GM23338 (cell line): ENCODE measurements around the gene CYRIA. TPM values are rescaled to one million over a fixed set of nuclear protein-coding genes. Genes with fewer than 3 reads are reported as not detected.

Experiments used
- ATAC-seq: fragments of 200-7000 bp; cut with Tn5 transposase; 3 replicates; pipeline ENCODE4 v1.9.1; 2020
- DNase-seq: peaks from one replicate; pipeline ENCODE4 v3.0.0-alpha.2; 2015; ENCODE audit warnings: low spot score
- H2AFZ ChIP-seq: fragments of 200-600 bp; sonication (generic); 2 replicates; pipeline ENCODE4 v1.8.0; 2016; ENCODE audit warnings: antibody characterized with exemption, mild to moderate bottlenecking, moderate library complexity
- H3F3A ChIP-seq: fragments of 200-600 bp; sonication (generic); replicated peaks from 2 replicates; pipeline ENCODE4 v1.8.0; 2017; ENCODE audit warnings: antibody characterized with exemption, mixed run types, low read depth
- H3K27ac ChIP-seq: fragments of 200-600 bp; sonication (generic); 2 replicates; pipeline ENCODE4 v1.6.1; 2016; ENCODE audit warnings: low read depth
- H3K27me3 ChIP-seq: fragments of 200-600 bp; sonication (generic); 2 replicates; pipeline ENCODE4 v1.8.0; 2016; ENCODE audit warnings: mild to moderate bottlenecking, mixed run types, moderate library complexity; ENCODE audit not compliant: insufficient read depth
- H3K36me3 ChIP-seq: fragments of 200-600 bp; sonication (generic); 2 replicates; pipeline ENCODE4 v1.8.0; 2016; ENCODE audit warnings: mild to moderate bottlenecking; ENCODE audit not compliant: insufficient read depth
- H3K4me1 ChIP-seq: fragments of 200-600 bp; sonication (generic); 2 replicates; pipeline ENCODE4 v1.8.0; 2016; ENCODE audit warnings: mild to moderate bottlenecking, moderate library complexity; ENCODE audit not compliant: insufficient read depth
- H3K4me2 ChIP-seq: fragments of 200-600 bp; sonication (generic); 2 replicates; pipeline ENCODE4 v1.7.1; 2017; ENCODE audit warnings: mixed run types
- H3K4me3 ChIP-seq: fragments of 200-600 bp; sonication (generic); 2 replicates; pipeline ENCODE4 v1.6.1; 2016; ENCODE audit warnings: mixed run types
- H3K79me2 ChIP-seq: fragments of 200-600 bp; sonication (generic); replicated peaks from 2 replicates; pipeline ENCODE4 v1.8.0; 2017; ENCODE audit warnings: mild to moderate bottlenecking; ENCODE audit not compliant: insufficient read depth
- H3K9me2 ChIP-seq: fragments of 200-600 bp; sonication (generic); 2 replicates; pipeline ENCODE4 v1.8.0; 2017; ENCODE audit not compliant: insufficient read depth
- H4K20me1 ChIP-seq: fragments of 200-600 bp; sonication (generic); replicated peaks from 2 replicates; pipeline ENCODE4 v1.8.0; 2017; ENCODE audit warnings: mild to moderate bottlenecking; ENCODE audit not compliant: insufficient read depth
- H3K27ac Mint-ChIP-seq: 2 replicates; pipeline ENCODE4 v1.8.0; 2020; ENCODE audit warnings: inconsistent platforms, mild to moderate bottlenecking, moderate library complexity, mixed read lengths
- H3K27me3 Mint-ChIP-seq: 3 replicates; pipeline ENCODE4 v1.8.0; 2022; ENCODE audit warnings: low read depth, mild to moderate bottlenecking, moderate library complexity, mixed read lengths, inconsistent platforms; ENCODE audit not compliant: insufficient read depth, poor library complexity
- H3K36me3 Mint-ChIP-seq: 3 replicates; pipeline ENCODE4 v1.8.0; 2021; ENCODE audit warnings: low read depth, mild to moderate bottlenecking, inconsistent platforms, moderate library complexity, mixed read lengths
- H3K4me1 Mint-ChIP-seq: 3 replicates; pipeline ENCODE4 v1.8.0; 2020; ENCODE audit warnings: mild to moderate bottlenecking, inconsistent platforms, mixed read lengths
- H3K4me3 Mint-ChIP-seq: 3 replicates; pipeline ENCODE4 v1.8.0; 2021; ENCODE audit warnings: moderate library complexity, mild to moderate bottlenecking, inconsistent platforms, mixed read lengths
- H3K9me3 Mint-ChIP-seq: 3 replicates; pipeline ENCODE4 v1.8.0; 2020; ENCODE audit warnings: moderate library complexity, mild to moderate bottlenecking, inconsistent platforms, mixed read lengths
- CREB1 ChIP-seq: fragments of 250-450 bp; sonication (Bioruptor Pico); IDR thresholded peaks from 2 replicates; pipeline ENCODE4 v1.5.0; 2020; ENCODE audit warnings: low read depth, mild to moderate bottlenecking, moderate library complexity
- EZH2phosphoT487 ChIP-seq: fragments of 200-600 bp; sonication (generic); IDR thresholded peaks from one replicate; pipeline ENCODE4 v1.8.1; 2018; ENCODE audit warnings: antibody characterized with exemption; ENCODE audit not compliant: unreplicated experiment
- NANOG ChIP-seq: IDR thresholded peaks from 2 replicates; pipeline ENCODE4 v1.6.1; 2016; ENCODE audit warnings: antibody characterized with exemption, borderline replicate concordance
- POLR2AphosphoS5 ChIP-seq: IDR thresholded peaks from 2 replicates; pipeline ENCODE4 v1.6.1; 2016; ENCODE audit warnings: antibody characterized with exemption, low read depth
- ZNF331 ChIP-seq: fragments of 250-450 bp; sonication (Bioruptor Pico); IDR thresholded peaks from 2 replicates; pipeline ENCODE4 v1.5.0; 2020; ENCODE audit warnings: low read depth, mild to moderate bottlenecking, moderate library complexity
- polyA plus RNA-seq: library from polyadenylated mRNA; unstranded; fragments of >200 nt; fragmentation: Nextera tagmentation; extraction: Ambion mirVana; gene quantifications from 2 replicates; pipeline ENCODE4 v1.2.1, GENCODE V29; 2016
- total RNA-seq: library from RNA; depleted of rRNA; stranded (reverse); fragments of >200 nt; shearing (Covaris generic); gene quantifications from 2 replicates; pipeline ENCODE4 v1.2.3, GENCODE V29; 2014
- TF ChIP-seq, protein P1 (sequence below): IDR thresholded peaks from one replicate; pipeline ENCODE4 v1.6.1; 2018; ENCODE audit warnings: antibody characterized with exemption; ENCODE audit not compliant: unreplicated experiment
- TF ChIP-seq, protein P2 (sequence below): fragments of 250-450 bp; sonication (Bioruptor Pico); IDR thresholded peaks from 2 replicates; pipeline ENCODE4 v1.5.0; 2020; ENCODE audit warnings: mild to moderate bottlenecking, moderate library complexity

Gene CYRIA
- total and polyA plus RNA-seq, 2 experiments from 2014 or later: 3.0 to 5.3 TPM

DNA sequence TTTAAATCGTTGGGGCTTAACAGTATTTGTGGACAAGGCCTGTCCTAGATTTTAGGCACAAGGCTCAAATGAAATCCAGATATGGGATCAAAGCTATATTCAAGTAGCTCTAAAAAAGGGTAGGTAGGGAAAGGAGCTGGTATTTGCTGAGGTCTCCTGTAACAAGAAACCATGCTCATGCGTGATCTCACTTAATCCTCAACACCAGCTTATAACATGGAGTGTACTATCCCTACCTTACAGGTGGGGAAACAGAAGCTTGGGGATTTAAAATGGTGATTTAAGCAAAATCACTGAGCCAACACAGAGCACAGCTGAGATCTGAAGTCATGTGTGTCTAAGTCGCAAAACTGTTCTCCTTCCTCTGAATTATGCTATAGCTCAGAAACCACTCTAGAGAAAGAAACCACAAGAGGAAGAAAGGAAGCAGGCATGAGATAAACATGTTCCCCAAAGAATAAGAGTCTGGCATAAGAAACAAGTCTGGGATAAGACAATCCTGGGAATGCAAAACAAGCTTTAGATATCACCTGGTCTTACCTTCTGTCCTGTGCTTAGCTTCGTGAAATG lies 43.1 kb downstream of the CYRIA start (continued):
- TF ChIP-seq ZNF331 (CRISPR knock-in tag) (no peak), POLR2AphosphoS5 (no peak)

DNA sequence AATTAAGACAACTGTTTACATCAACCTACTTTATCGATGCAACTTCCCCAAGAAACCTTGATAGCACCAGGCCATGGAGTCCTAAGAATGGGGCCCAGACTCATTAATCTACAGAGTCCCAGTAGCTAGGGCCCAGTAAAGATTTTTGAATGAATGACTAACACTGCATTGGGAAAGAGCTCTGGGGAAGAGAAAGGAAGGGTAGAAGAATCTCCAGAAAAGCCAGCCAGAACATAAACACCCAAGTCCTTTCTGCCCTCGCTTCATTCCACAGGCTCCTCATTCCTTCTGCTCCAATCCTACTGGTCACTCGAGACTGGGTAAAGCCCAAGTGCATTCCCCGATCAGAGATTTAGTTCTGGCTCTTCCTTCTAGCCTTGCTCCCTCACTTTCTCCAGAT lies 44.3 kb downstream of the CYRIA start:
- no peaks in the 10 kb centered on the region for H3K36me3 Mint-ChIP-seq
- H3K27ac ChIP-seq: no peak overlapping the region
- no peak for TF ChIP-seq NANOG
- TF ChIP-seq CREB1 (CRISPR knock-in tag): no peak
- TF ChIP-seq EZH2phosphoT487: no peak
- TF ChIP-seq, protein P1, sequence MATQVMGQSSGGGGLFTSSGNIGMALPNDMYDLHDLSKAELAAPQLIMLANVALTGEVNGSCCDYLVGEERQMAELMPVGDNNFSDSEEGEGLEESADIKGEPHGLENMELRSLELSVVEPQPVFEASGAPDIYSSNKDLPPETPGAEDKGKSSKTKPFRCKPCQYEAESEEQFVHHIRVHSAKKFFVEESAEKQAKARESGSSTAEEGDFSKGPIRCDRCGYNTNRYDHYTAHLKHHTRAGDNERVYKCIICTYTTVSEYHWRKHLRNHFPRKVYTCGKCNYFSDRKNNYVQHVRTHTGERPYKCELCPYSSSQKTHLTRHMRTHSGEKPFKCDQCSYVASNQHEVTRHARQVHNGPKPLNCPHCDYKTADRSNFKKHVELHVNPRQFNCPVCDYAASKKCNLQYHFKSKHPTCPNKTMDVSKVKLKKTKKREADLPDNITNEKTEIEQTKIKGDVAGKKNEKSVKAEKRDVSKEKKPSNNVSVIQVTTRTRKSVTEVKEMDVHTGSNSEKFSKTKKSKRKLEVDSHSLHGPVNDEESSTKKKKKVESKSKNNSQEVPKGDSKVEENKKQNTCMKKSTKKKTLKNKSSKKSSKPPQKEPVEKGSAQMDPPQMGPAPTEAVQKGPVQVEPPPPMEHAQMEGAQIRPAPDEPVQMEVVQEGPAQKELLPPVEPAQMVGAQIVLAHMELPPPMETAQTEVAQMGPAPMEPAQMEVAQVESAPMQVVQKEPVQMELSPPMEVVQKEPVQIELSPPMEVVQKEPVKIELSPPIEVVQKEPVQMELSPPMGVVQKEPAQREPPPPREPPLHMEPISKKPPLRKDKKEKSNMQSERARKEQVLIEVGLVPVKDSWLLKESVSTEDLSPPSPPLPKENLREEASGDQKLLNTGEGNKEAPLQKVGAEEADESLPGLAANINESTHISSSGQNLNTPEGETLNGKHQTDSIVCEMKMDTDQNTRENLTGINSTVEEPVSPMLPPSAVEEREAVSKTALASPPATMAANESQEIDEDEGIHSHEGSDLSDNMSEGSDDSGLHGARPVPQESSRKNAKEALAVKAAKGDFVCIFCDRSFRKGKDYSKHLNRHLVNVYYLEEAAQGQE: no peak
- TF ChIP-seq, protein P2, sequence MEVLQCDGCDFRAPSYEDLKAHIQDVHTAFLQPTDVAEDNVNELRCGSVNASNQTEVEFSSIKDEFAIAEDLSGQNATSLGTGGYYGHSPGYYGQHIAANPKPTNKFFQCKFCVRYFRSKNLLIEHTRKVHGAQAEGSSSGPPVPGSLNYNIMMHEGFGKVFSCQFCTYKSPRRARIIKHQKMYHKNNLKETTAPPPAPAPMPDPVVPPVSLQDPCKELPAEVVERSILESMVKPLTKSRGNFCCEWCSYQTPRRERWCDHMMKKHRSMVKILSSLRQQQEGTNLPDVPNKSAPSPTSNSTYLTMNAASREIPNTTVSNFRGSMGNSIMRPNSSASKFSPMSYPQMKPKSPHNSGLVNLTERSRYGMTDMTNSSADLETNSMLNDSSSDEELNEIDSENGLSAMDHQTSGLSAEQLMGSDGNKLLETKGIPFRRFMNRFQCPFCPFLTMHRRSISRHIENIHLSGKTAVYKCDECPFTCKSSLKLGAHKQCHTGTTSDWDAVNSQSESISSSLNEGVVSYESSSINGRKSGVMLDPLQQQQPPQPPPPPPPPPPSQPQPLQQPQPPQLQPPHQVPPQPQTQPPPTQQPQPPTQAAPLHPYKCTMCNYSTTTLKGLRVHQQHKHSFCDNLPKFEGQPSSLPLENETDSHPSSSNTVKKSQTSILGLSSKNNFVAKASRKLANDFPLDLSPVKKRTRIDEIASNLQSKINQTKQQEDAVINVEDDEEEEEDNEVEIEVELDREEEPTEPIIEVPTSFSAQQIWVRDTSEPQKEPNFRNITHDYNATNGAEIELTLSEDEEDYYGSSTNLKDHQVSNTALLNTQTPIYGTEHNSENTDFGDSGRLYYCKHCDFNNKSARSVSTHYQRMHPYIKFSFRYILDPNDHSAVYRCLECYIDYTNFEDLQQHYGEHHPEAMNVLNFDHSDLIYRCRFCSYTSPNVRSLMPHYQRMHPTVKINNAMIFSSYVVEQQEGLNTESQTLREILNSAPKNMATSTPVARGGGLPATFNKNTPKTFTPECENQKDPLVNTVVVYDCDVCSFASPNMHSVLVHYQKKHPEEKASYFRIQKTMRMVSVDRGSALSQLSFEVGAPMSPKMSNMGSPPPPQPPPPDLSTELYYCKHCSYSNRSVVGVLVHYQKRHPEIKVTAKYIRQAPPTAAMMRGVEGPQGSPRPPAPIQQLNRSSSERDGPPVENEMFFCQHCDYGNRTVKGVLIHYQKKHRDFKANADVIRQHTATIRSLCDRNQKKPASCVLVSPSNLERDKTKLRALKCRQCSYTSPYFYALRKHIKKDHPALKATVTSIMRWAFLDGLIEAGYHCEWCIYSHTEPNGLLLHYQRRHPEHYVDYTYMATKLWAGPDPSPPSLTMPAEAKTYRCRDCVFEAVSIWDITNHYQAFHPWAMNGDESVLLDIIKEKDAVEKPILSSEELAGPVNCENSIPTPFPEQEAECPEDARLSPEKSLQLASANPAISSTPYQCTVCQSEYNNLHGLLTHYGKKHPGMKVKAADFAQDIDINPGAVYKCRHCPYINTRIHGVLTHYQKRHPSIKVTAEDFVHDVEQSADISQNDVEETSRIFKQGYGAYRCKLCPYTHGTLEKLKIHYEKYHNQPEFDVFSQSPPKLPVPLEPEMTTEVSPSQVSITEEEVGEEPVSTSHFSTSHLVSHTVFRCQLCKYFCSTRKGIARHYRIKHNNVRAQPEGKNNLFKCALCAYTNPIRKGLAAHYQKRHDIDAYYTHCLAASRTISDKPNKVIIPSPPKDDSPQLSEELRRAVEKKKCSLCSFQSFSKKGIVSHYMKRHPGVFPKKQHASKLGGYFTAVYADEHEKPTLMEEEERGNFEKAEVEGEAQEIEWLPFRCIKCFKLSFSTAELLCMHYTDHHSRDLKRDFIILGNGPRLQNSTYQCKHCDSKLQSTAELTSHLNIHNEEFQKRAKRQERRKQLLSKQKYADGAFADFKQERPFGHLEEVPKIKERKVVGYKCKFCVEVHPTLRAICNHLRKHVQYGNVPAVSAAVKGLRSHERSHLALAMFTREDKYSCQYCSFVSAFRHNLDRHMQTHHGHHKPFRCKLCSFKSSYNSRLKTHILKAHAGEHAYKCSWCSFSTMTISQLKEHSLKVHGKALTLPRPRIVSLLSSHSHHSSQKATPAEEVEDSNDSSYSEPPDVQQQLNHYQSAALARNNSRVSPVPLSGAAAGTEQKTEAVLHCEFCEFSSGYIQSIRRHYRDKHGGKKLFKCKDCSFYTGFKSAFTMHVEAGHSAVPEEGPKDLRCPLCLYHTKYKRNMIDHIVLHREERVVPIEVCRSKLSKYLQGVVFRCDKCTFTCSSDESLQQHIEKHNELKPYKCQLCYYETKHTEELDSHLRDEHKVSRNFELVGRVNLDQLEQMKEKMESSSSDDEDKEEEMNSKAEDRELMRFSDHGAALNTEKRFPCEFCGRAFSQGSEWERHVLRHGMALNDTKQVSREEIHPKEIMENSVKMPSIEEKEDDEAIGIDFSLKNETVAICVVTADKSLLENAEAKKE (CRISPR knock-in tag): no peak
- no peak overlapping the region for H2AFZ ChIP-seq
- H4K20me1 ChIP-seq: no peaks in the 10 kb centered on the region
- no peak overlapping the region for H3K4me2 ChIP-seq
- DNase-seq (no peak), ATAC-seq (no peak)
- no peaks in the 10 kb centered on the region; the same call in 1 of the 2 replicates for H3K9me2 ChIP-seq
- H3K27me3 Mint-ChIP-seq: peaks cover 2% of the 10 kb centered on the region
- no peak overlapping the region for H3K27ac Mint-ChIP-seq
- no peaks in the 10 kb centered on the region for H3F3A ChIP-seq
- no peaks in the 10 kb centered on the region for H3K36me3 ChIP-seq
- peaks cover 16% of the 10 kb centered on the region for H3K4me1 ChIP-seq
- no peaks in the 10 kb centered on the region for H3K27me3 ChIP-seq
- peaks cover 29% of the 10 kb centered on the region for H3K4me1 Mint-ChIP-seq
- H3K79me2 ChIP-seq: no peaks in the 10 kb centered on the region
- no peak overlapping the region for H3K4me3 ChIP-seq
- no peaks in the 10 kb centered on the region for H3K9me3 Mint-ChIP-seq
- H3K4me3 Mint-ChIP-seq: no peak overlapping the region
